ENCODE results near the gene PLD5.

- TF ChIP-seq POU2F2 (IDR thresholded peaks at IDR 0.05; ENCODE audit: low read depth, low read length) (no peak), POLR2A (IDR thresholded peaks at IDR 0.05; ENCODE audit: low read depth, low read length) (no peak)
These were observed 92.7 kb downstream of the PLD5 start for GRCh38 chr1:242431786-242432185.

Data from GM12891 (cell line).